Ishikawa (cell line): ENCODE data around the gene CCDC187.

Source experiments
- CEBPB ChIP-seq: IDR thresholded peaks from 2 replicates; pipeline ENCODE4 v1.6.1; 2012
- CREB1 ChIP-seq: IDR thresholded peaks from 2 replicates; pipeline ENCODE4 v1.6.1; 2012; ENCODE audit warnings: low read depth
- EGR1 ChIP-seq: IDR thresholded peaks from 2 replicates; pipeline ENCODE4 v1.6.1; 2012
- EP300 ChIP-seq: IDR thresholded peaks from 2 replicates; pipeline ENCODE4 v1.6.1; 2012; ENCODE audit warnings: borderline replicate concordance
- FOXM1 ChIP-seq: IDR thresholded peaks from 2 replicates; pipeline ENCODE4 v1.6.1; 2012; ENCODE audit warnings: low read depth, borderline replicate concordance
- MAX ChIP-seq: IDR thresholded peaks from 2 replicates; pipeline ENCODE4 v1.6.1; 2012
- NFIC ChIP-seq: IDR thresholded peaks from 2 replicates; pipeline ENCODE4 v1.6.1; 2012
- RAD21 ChIP-seq: IDR thresholded peaks from 2 replicates; pipeline ENCODE4 v1.6.1; 2012; ENCODE audit warnings: low read depth
- TAF1 ChIP-seq: IDR thresholded peaks from 2 replicates; pipeline ENCODE4 v1.6.1; 2012; ENCODE audit warnings: low read depth, mild to moderate bottlenecking
- TCF12 ChIP-seq: IDR thresholded peaks from 2 replicates; pipeline ENCODE4 v1.6.1; 2012; ENCODE audit warnings: low read depth
- TEAD4 ChIP-seq: IDR thresholded peaks from 2 replicates; pipeline ENCODE4 v1.6.1; 2012
- YY1 ChIP-seq: IDR thresholded peaks from 2 replicates; pipeline ENCODE4 v1.6.1; 2012; ENCODE audit warnings: low read depth
- ZBTB7A ChIP-seq: IDR thresholded peaks from 2 replicates; pipeline ENCODE4 v1.6.1; 2012; ENCODE audit warnings: low read depth
- TF ChIP-seq, protein P1 (sequence below): IDR thresholded peaks from 2 replicates; pipeline ENCODE4 v1.6.1; 2012; ENCODE audit warnings: low read depth, mild to moderate bottlenecking
- TF ChIP-seq, protein P2 (sequence below): IDR thresholded peaks from 2 replicates; pipeline ENCODE4 v1.6.1; 2012

Gene CCDC187

DNA sequence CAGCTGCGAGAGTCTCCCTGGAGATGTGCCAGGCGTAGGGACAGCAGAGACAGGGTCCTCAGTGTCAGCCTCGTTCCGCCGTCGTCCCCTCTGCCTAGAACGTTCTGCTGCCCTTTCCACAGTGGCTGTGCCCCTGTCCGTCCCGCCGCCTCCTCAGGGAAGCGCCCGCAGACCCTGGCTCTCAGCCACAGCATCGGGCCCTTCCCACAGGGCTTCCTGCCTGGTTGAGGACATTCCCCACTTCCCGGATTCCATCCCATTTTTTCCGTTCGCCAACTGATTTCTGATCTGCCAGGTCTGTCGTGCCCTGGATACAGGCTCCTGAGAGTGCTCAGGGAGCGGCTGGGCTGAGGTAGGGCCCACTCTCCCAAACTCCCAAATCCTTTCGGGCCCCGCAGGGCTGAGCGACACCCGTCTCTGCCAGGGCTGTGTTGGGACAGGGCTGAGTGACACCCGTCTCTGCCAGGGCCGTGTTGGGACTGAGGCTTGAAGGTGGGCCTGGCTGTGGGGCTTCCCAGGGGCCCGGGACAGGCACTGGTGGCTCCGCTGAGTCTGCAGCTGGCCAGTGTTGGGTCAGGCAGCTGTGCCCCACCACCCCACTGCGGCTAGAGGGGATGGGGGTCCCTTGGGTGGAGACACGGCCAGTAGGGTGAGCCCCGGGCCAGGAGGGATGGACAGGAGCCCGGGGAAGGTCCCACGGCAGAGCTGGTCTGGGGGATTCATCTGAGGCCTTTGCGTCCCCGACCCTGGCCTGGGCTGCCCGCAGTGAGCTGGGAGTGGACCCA lies 43.8 kb upstream of the CCDC187 start:
- TF ChIP-seq CREB1 = no peak
- no peak for TF ChIP-seq RAD21
- TF ChIP-seq, protein P1, sequence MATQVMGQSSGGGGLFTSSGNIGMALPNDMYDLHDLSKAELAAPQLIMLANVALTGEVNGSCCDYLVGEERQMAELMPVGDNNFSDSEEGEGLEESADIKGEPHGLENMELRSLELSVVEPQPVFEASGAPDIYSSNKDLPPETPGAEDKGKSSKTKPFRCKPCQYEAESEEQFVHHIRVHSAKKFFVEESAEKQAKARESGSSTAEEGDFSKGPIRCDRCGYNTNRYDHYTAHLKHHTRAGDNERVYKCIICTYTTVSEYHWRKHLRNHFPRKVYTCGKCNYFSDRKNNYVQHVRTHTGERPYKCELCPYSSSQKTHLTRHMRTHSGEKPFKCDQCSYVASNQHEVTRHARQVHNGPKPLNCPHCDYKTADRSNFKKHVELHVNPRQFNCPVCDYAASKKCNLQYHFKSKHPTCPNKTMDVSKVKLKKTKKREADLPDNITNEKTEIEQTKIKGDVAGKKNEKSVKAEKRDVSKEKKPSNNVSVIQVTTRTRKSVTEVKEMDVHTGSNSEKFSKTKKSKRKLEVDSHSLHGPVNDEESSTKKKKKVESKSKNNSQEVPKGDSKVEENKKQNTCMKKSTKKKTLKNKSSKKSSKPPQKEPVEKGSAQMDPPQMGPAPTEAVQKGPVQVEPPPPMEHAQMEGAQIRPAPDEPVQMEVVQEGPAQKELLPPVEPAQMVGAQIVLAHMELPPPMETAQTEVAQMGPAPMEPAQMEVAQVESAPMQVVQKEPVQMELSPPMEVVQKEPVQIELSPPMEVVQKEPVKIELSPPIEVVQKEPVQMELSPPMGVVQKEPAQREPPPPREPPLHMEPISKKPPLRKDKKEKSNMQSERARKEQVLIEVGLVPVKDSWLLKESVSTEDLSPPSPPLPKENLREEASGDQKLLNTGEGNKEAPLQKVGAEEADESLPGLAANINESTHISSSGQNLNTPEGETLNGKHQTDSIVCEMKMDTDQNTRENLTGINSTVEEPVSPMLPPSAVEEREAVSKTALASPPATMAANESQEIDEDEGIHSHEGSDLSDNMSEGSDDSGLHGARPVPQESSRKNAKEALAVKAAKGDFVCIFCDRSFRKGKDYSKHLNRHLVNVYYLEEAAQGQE = no peak
- no peak for TF ChIP-seq NFIC
- TF ChIP-seq TAF1 = no peak
- TF ChIP-seq TEAD4 = no peak
- TF ChIP-seq CEBPB = no peak
- TF ChIP-seq, protein P2, sequence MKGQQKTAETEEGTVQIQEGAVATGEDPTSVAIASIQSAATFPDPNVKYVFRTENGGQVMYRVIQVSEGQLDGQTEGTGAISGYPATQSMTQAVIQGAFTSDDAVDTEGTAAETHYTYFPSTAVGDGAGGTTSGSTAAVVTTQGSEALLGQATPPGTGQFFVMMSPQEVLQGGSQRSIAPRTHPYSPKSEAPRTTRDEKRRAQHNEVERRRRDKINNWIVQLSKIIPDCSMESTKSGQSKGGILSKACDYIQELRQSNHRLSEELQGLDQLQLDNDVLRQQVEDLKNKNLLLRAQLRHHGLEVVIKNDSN = no peak
- TF ChIP-seq TCF12 = no peak
- no peak for TF ChIP-seq MAX
- TF ChIP-seq ZBTB7A = no peak
- no peak for TF ChIP-seq FOXM1
- no peak for TF ChIP-seq EGR1
- no peak for TF ChIP-seq YY1
- no peak for TF ChIP-seq EP300

GRCh38 chr9:136346927-136347465 lies 43.1 kb upstream of the CCDC187 start:
- TF ChIP-seq, protein P1 = no peak
- TF ChIP-seq TEAD4 = no peak
- TF ChIP-seq MAX = no peak
- TF ChIP-seq CEBPB = no peak

DNA sequence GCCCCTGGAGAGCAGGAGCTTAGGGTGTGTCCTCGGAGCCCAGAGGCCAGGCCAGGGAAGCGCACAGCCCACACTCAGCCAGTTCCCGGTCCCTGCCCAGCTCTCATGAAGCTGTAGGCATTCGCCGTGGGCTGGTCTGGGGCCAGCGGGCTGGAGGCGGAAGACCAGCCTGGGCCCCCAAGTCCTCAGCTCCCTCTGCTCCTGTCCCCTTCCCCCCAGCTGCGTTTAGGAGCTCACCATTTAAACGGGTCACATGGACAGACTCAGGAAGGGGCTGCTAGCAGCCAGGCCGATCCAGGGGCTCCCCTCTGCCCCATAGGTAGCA lies 42.2 kb upstream of the CCDC187 start:
- TF ChIP-seq, protein P1 = no peak
- TF ChIP-seq, protein P2 = no peak
- TF ChIP-seq MAX = no peak
- no peak for TF ChIP-seq CEBPB
- no peak for TF ChIP-seq CREB1
- TF ChIP-seq FOXM1 = no peak
- TF ChIP-seq TEAD4 = no peak
- TF ChIP-seq RAD21 = no peak
- no peak for TF ChIP-seq EP300
- no peak; the same call in 1 of the 2 replicates for TF ChIP-seq ZBTB7A
- no peak for TF ChIP-seq NFIC
- no peak for TF ChIP-seq TCF12
